Measurements from ENCODE around the gene TBX15.
"Not testable (repeated sequence)": the region's sequence is repeated elsewhere in the genome, so short reads cannot be mapped to it uniquely, and the experiment has no call there.

TBX15 gene

DNA sequence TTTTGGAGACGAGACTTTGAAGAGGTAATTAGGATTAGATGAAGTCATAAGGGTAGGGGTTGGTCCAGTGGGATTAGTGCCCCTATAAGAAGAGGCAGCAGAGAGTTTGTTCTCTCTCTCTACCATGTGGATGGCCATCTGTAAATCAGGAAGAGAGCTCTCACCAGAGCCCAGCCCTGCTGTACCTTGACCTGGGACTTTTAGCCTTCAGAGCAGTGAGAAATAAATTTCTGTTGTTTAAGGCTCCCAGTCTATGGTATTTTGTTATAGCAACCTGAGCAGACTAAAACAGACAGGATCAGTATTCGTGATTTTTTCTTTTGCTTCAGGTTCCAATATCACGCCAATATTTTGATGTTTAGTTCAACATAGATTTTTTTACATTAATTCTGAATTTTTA lies 30.0 kb downstream of the TBX15 start:
- DNase-seq = no peak

DNA sequence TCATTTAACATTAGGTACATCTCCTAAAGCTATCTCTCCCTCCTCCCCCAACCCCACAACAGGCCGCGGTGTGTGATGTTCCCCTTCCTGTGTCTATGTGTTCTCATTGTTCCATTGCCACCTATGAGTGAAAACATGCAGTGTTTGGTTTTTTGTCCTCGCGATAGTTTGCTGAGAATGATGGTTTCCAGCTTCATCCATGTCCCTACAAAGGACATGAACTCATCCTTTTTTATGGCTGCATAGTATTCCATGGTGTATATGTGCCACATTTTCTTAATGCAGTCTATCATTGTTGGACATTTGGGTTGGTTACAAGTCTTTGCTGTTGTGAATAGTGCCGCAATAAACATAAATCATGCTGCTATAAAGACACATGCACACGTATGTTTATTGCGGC lies 30.6 kb downstream of the TBX15 start:
- DNase-seq = not testable (repeated sequence)

DNA sequence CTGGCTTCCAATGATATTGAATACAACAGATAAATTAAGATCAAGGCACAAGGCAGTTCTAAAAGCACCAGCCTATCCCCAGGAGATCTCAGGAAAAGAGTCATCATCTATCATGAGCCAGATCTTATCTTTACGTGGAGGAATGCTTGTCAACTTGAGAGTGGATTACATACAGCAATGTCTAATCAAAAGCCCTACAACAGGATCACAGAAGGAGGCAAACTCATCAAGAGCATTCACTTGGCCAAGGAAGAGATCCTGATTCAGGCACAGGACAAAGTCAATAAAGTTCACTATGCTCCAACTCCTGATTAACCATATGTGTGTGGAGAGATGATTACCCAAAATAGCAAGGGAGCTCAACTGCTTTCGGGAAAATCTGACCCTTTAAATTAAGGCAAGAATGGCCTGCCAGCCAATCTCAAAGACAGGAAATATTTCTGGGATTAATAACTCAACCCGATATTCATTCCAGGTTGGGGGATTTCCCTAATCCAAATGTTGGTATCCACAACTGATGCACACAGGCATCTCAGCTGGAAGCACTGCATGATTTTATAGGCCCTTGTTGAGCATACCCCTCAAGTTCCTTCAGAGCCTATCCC lies 33.7 kb downstream of the TBX15 start:
- no peak for DNase-seq

DNA sequence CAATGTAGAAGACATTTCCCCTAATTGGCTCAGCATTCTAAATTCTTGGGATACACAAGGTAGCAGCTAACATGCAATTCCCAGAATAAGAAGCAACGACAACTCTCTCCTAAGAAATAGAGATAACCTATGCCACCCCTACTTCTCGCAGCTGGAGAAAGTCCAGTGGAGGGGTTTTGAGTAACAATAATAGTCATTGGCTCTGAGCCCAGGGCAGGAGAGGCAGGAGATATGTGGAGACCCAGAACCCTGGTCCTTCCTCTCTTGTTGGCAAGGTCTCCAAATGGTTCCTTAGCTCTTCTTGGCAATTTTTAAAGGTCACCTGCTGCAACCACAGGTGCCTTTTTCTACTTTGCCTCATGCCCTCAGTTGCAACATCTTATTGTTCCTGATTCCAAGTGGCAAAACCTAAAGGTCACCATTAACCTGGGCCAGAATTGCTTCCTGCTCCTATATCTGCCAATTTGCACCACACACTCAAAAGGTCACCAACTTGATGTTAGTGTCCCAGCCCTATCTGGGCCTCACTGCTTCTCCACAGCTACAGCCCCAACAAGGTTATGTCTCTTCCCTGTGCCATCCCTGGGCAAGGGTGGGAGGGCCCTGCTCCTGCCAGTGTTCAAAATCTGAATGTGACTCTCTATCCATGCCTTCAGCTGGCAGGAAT lies 36.7 kb downstream of the TBX15 start:
- DNase-seq = no peak

DNA sequence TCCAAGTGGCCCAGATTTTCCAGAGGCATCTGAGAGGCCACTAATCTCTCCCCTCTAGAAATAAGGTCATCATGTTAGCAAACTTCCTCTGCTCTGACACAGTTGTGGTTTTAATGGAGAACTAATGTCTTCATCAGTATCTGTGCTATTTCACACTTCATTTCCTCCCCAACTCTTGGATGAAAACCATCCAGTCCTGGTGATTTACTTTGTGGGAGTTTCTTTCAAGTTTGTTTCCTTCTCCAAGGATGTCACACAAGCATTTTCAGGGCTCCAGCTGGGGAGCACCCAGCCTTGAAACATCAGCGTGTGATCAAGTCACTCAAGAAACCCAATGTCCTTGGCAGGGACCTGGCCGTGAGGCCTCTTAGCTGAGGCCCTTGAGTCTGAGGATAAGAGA lies 38.8 kb downstream of the TBX15 start:
- DNase-seq = no peak

- DNase-seq = no peak
Measured at GRCh38 chr1:118948846-118949245, 39.3 kb downstream of the TBX15 start.

- DNase-seq = no peak
Measured at GRCh38 chr1:118948351-118948750, 39.8 kb downstream of the TBX15 start.

DNA sequence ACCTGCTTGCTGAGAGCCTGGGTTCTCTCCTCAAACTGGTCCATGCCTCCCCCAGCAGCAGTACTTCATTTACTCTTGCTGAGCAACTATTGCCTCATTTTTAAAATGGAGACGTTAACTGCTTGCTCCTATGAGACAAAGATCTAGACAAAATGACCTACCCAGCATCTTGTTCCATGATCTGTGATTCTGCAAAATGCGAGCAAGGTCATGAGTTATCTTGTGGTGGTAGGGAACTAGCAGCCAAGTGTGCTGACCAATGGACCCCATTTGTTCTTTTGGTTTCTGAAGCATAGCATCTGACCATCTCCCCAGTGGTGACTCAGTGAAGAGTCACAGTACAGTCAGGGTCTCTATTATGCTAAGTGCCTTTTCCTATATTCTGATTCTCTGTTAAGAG lies 40.4 kb downstream of the TBX15 start:
- DNase-seq = no peak

DNA sequence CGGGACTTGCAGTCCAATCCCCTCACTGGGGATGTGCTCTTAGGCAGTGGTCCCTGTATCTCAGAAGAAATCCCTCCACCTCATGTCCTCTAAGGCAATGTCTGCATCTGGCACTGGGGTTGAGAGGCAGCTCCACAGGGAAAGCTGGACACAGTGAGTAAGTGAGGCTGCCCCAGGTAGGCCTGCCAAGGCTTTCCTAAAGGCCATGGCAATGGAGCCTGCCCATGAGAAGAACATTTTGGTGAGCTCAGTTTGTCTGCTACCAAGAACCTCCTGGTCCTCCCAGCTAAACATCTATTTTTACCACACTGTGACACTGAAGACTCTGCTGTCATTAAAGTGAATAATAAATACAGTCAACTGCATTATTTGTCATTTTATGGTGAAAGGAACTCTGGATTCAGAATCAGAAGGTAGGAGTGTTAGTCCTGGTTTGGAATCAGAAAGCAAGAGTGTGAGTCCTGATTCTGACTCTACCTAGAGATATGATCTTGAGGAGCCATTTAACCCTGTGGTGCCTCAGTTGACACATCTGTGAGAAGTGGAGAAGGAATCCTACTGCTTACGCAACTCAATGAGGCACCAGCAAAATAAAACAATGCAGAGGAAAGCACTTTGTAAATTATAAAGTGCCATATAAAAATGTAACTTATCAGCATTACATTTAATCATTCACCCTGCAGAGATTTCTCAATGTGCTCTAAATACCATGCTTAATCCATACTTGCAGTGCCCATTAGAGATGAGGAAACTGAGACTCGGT lies 41.0 kb downstream of the TBX15 start:
- DNase-seq = no peak

DNA sequence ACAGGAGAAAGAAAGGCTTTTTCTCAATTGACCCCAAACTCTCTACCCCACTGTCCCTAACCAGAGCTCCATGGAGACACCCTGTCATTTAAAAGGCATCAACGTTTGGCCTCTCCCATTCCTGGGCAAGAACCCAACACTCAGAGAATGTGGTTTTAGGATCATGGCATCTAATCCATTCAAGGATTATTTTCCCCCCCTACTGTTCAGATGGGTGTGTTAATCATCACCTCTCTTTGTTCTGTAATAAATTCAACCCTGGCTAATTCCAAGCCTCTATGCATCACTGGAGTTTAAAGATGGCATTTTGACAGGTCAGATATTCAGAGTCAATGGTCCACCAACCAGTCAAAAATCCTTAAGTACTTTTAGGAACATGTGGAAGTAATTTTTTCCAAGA lies 42.7 kb downstream of the TBX15 start:
- DNase-seq = no peak

GRCh38 chr1:118944546-118944945 lies 43.6 kb downstream of the TBX15 start:
- no peak for DNase-seq

- DNase-seq = no peak
Measured at GRCh38 chr1:118944133-118944532, 44.0 kb downstream of the TBX15 start.

DNA sequence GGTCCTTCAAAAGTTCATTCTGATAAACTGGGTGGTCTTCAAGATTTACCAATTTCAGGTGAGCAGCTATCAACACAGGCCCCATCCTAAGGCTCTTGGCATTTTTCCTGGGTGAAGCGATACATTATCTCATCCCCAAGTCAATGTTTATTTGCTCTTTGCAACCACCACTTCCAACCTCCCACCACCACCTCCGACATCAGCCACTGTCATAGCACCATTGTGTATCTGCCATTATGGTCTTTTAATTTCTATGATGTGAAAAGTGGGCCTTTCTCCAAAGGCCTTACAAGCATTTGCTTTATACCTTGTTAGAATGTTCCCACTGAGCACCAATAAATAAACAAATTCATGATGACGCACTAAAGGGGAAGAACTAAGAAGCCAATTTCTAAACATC lies 47.2 kb downstream of the TBX15 start:
- DNase-seq = no peak

GRCh38 chr1:118937413-118938072 lies 50.6 kb downstream of the TBX15 start:
- DNase-seq = no peak

- no peak for DNase-seq
Measured at GRCh38 chr1:118934706-118935105, 53.4 kb downstream of the TBX15 start.

- DNase-seq = no peak
Measured at GRCh38 chr1:118933051-118933781, 54.9 kb downstream of the TBX15 start.

DNA sequence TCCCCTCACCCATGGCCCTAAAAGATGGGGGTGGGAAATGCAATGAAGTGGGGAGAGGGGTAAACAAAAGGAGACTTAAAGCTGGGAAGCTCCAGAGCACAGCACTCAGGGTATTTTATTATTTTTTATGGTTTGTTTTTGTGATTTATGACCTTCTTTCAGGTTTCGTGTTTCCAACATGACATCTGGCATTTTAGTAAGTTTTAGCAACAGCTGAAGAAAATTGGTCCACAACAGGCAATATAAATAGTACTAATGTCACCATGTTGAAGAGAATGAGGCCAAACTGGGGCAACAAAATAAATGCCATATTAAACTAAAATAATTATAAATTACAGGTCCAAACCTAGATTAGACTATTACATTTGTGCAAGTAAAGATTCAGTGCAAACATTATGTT lies 56.3 kb downstream of the TBX15 start:
- no peak for DNase-seq

DNA sequence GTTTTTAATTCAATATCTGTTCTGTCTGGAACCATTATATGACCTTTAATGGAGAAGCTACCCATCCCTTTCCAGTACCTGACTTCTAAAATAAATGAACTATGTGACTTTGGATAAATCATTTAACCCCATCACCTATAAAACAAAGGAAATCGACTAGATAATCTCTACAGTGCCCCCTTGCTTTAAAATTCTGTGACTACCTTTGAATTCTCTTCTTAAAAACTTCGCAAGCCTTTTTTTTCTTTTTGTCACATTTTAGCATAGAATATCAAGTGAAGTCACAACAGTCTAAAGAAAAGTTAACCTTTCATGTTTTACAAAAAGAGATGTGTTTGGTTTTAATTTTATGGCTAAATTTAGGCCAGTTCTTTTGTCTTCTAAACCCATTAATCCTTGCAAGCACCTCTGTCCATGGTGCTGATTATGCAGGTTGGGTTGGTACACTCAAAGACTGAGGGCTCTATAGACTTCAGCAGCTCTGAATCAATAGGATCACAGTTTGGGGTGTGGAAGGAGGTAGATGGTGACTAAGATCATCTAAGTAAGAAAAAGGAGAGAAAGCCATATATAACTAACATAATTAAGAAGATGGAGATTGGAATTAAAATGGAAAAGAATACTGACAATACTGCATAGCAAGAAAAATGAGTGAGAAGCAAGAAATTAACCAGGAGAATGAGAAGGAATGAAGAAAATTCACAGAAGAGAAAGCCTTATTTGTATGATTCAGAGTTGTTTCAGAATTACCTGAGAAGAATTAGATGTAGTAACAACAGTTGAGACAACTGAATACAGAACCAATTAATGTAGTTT lies 59.2 kb downstream of the TBX15 start:
- no peak for DNase-seq

DNA sequence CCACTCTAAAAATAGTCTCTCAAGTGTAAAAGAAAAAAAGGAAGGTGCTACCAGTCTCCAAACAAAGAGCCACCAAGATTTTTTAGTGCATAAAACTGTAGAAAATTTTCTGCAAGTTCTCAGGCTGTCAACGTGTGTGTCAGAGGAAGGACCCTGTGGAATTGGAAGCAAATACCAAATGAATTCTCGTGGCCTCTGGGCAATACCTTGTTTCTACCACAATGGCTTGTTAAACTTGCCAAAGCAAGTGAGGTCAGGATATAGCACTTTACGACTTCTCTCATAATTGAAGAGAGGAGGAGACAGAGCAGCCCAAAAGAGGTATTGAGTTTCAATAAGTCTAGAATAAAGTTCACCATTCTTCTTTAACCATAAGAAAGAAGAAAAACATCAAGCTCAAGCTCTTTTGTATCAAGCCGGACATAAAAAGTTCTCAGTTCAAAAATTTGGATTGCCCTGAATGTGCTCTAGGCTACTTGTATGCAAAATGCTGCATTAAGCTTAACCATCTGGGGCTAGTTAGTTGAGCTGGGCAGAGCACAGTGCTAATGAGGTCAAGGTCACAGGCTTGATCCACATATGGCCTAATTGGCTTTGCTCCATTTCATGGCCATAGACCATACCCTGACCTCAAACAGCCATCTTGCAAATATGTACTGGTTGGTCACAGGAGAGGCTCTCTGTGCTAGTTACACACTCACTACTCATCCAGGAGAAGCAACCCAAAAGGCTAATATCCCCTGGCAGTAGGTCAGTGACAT lies 60.5 kb downstream of the TBX15 start:
- DNase-seq = no peak

- no peak for DNase-seq
Measured at GRCh38 chr1:118926261-118926660, 61.9 kb downstream of the TBX15 start.

GRCh38 chr1:118925651-118926050 lies 62.5 kb downstream of the TBX15 start:
- no peak for DNase-seq
